ENCODE results near the gene KLHL8.

Gene KLHL8

DNA sequence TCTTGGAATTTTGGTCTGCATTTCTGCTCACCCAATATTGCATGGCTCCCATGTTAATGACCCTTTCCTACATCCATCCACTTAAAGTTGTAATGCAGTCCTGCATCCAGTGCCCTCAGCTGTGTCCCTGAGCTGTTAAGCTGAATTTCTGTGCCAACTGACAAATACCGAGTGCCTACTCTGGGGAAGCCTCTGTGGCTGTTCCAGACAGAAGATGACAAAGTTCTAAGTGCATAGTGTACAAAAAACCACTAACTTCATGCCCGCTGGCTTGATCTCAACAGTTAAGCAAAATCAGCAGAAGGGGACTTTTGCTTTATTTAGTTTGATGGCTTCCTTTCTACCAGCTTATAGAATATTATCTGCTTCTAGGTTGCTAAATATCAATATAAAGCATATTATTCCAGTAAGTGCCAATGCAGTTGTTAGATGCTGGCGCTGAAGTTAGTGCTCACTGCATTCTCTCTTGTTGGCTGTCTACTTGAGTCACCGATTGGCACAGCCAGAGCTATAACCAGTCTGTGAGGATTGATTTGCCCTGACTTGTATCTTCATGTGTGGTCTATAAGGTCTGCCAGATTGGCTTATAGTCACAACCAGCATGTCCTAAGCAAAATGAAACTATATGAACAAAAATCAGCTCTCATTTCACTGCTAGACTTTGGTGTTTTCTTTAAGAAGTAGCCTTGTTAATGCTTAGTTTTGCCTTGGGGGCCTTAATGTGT is 98.9 kb downstream of the KLHL8 start:
- DNase-seq (ENCODE audit: low spot score): no peak

DNA sequence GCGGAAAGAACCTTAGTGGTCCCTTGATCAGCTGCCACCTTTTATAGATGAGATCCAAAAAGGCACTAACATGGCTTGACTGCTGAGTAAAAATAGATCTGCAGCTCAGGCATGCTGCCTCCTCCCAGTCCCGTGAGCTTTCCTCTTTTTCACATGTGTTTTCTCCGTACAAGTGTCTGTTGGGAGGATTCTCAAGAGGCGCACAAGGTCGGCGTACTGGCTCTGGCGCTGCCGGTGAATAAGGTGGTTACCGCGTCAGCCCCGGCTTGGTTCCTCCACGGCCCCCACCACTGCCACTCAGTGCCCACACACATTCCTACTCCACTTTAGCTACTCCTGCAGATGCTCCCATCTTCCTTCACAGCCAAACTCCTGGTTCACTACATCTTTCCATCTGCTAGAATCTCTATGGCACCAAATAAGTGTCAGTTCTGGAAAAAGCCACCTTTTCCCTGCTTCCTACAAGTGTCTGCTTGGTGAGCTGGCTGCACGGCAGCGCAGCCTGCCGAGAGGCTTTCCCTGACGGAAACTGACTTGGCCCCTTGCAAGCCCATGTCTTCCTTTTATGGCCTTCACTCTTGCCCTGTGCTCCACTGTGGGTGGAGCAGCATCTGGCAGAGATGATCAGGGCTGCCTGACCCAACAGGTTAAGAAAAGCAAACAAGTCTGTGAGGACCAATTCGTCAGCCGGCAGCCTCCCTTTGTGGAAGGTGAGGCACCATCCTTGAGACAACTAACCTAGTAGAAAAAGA is 99.8 kb downstream of the KLHL8 start:
- no peak for DNase-seq (ENCODE audit: low spot score)

DNA sequence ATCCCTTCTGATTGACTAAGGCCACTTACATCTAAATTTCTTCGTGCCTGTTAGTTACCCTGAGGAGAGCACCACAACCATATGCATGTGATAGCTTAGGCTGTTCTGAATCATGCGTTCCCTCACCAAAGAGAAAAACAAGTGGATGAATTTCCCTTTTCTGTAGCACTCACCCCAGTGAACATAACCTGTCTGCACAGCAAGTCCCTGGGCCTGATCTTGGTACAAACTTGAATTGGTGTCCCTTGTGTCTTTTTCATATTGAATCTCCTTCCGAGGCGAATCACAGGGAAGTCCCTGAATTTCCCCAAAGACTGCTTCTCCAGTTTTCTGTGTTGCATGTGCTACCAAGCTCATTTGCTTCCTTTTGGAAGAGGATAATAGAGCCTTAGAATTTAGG is 100.4 kb downstream of the KLHL8 start:
- DNase-seq (ENCODE audit: low spot score): no peak

DNA sequence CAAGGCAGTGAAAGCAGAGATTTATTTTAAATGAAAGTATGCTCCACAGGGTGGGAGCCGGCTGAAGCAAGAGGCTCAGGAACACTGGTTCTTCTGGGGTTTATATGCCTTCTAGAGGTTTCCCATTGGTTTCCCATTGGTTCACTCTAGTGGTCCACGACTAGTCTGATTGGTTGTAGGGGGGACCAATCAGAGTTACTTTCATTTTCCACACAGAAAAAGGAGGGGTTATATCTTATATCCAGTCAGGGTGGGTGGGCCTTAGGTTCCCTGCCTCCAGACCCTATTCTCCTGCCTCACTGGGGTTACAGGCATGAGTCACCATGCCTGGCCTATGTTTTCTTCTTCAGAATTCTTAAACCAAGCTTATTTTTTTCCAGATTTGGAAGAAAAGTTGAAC is 101.6 kb downstream of the KLHL8 start:
- DNase-seq (ENCODE audit: low spot score): no peak

DNA sequence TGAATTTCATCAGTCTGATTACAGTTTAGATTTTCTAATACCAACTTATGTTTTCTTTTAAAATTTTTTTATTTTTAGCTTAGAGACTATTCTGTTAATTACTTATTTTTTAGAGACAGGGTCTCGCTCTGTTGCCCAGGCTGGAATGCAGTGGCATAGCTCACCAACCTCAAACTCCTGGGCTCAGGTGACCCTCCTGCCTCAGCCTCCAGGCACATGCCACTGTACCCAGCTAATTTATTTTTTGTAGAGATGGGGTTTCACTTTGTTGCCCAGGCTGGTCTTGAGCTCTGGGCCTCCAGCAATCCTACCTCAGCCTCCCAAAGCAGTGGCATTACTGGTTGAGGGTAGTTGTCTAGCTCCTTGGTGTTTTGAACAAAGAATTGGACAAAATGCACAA is 102.0 kb downstream of the KLHL8 start:
- no peak for DNase-seq (ENCODE audit: low spot score)

DNA sequence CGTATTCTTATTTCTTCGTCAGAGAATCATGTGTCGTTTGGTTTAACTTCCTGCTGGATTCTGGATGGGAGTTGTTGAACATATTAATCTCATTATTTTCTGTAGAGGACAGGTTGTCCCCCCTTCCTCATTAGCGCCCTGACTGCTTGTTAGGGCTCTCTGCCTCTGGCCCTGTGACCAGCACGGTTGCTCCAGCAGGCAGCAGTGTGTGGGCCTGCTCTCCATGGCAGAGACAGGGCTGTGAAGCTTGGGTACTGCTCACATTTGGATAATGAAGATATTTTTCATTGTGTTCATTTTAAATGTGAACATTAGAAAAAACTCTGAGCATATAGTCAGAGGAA is 102.7 kb downstream of the KLHL8 start:
- no peak for DNase-seq (ENCODE audit: low spot score)

DNA sequence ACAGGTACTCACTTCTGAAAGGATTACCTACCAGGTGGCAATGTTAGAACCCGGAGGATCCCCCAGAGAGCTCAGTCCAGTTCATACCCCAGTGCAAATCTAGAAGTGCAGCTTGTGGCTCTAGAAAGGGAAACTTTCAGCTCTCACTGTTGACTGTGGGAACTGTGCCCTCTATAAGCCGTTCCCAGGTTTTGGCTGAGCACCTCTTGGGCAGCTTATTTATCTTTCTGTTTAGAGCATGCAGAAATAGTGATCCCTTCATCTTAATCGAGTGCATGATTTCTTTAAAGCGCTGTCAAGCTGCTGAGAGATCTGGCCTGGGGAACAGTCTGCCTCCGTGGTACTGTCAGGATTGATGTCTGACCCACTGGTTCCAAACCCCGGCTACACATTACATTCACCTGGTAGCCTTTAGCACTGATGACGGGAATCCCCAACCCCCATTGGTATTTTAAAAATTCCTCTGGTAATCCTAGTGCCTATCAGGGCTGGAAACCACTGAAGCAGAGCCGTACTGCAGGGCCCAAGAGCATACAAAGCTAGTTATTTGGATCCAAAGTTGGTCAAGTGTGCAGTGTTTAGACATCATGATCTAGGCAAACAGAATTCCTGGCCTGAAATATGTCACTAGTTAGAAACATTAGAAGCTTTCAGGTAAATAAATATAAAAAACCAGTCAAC is 103.2 kb downstream of the KLHL8 start:
- DNase-seq (ENCODE audit: low spot score): no peak

DNA sequence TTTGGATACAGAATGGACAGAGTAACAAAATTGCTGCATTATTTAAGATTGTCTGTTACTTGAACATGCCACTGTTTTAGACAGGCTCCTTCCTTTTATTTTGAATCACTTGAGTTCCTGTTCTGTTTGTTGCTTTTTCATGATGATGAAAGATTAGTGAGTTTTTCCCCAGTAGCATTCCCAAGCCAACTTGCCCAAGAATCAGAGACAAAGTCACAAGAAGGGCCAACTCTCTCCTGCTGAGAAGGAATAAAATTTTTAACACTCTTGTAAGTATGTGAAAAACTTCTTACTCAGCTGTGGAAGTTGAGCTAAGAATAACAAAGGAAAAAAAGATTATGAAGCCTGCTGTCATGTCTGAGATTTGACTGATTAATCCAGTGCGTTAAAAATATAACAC is 104.2 kb downstream of the KLHL8 start:
- DNase-seq (ENCODE audit: low spot score): no peak

DNA sequence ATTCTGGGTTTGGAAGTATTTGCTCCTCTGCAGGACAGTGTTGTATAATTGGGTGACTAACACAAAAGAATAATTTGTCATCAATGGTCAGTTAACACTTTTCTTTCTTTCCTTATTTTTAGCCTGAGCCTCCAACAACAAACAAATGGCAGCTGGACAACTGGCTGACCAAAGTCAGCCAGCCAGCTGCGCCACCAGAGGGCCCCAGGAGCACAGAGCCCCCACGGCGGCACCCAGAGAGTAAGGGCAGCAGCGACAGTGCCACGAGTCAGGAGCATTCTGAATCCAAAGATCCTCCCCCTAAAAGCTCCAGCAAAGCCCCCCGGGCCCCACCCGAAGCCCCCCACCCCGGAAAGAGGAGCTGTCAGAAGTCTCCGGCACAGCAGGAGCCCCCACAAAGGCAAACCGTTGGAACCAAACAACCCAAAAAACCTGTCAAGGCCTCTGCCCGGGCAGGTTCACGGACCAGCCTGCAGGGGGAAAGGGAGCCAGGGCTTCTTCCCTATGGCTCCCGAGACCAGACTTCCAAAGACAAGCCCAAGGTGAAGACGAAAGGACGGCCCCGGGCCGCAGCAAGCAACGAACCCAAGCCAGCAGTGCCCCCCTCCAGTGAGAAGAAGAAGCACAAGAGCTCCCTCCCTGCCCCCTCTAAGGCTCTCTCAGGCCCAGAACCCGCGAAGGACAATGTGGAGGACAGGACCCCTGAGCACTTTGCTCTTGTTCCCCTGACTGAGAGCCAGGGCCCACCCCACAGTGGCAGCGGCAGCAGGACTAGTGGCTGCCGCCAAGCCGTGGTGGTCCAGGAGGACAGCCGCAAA is 106.0 kb downstream of the KLHL8 start:
- DNase-seq (ENCODE audit: low spot score): no peak

DNA sequence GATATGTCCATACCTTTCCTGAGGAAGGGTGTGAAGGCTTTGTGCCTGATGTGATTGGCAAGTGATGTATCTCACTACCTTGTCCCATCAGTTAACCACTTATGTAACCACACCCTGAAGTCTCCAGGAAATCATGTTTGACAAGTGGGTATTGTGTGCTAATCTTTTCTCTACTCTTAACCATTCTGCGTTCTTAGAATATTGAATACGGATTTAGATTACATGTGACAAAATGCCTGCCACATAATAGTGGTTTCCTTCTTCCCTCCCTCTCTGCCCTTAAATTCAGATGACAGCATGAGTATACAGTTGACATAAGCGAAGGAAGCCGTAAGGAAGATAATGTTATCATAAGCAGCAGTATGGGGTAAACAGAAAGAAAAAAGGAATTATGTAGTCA is 108.4 kb downstream of the KLHL8 start:
- no peak for DNase-seq (ENCODE audit: low spot score)
